ENCODE data around the gene PHF14.

PHF14 gene

GRCh38 chr7:11168650-11169170 is 195.0 kb downstream of the PHF14 start:
- DNase-seq (ENCODE audit: extremely low read depth in 1 of 2, low read depth in 1 of 2) = no peak

GRCh38 chr7:11170175-11170574 is 196.5 kb downstream of the PHF14 start:
- DNase-seq (ENCODE audit: extremely low read depth in 1 of 2, low read depth in 1 of 2) = no peak

- DNase-seq (ENCODE audit: extremely low read depth in 1 of 2, low read depth in 1 of 2) = no peak
Observed at GRCh38 chr7:11170863-11171568, 197.3 kb downstream of the PHF14 start.

GRCh38 chr7:11171569-11172192 is 198.0 kb downstream of the PHF14 start:
- DNase-seq (ENCODE audit: extremely low read depth in 1 of 2, low read depth in 1 of 2) = no peak

- no peak for DNase-seq (ENCODE audit: extremely low read depth in 1 of 2, low read depth in 1 of 2)
Observed at GRCh38 chr7:11172835-11173234, 199.2 kb downstream of the PHF14 start.

- no peak for DNase-seq (ENCODE audit: extremely low read depth in 1 of 2, low read depth in 1 of 2)
Observed at GRCh38 chr7:11175371-11175770, 201.7 kb downstream of the PHF14 start.

- DNase-seq (ENCODE audit: extremely low read depth in 1 of 2, low read depth in 1 of 2) = no peak
Observed at GRCh38 chr7:11175887-11176286, 202.2 kb downstream of the PHF14 start.

GRCh38 chr7:11176985-11177555 is 203.4 kb downstream of the PHF14 start:
- DNase-seq (ENCODE audit: extremely low read depth in 1 of 2, low read depth in 1 of 2) = no peak

GRCh38 chr7:11177793-11178192 is 204.1 kb downstream of the PHF14 start:
- DNase-seq (ENCODE audit: extremely low read depth in 1 of 2, low read depth in 1 of 2) = no peak

- no peak for DNase-seq (ENCODE audit: extremely low read depth in 1 of 2, low read depth in 1 of 2)
Observed at GRCh38 chr7:11181590-11181989, 207.9 kb downstream of the PHF14 start.

- no peak for DNase-seq (ENCODE audit: extremely low read depth in 1 of 2, low read depth in 1 of 2)
Observed at GRCh38 chr7:11182736-11183135, 209.1 kb downstream of the PHF14 start.

GRCh38 chr7:11185179-11185815 is 211.6 kb downstream of the PHF14 start:
- DNase-seq (ENCODE audit: extremely low read depth in 1 of 2, low read depth in 1 of 2) = no peak

- no peak for DNase-seq (ENCODE audit: extremely low read depth in 1 of 2, low read depth in 1 of 2)
Observed at GRCh38 chr7:11188529-11189310, 215.0 kb downstream of the PHF14 start.

GRCh38 chr7:11191081-11191480 is 217.4 kb downstream of the PHF14 start:
- DNase-seq (ENCODE audit: extremely low read depth in 1 of 2, low read depth in 1 of 2) = no peak

GRCh38 chr7:11191574-11192220 is 218.0 kb downstream of the PHF14 start:
- no peak for DNase-seq (ENCODE audit: extremely low read depth in 1 of 2, low read depth in 1 of 2)

- no peak for DNase-seq (ENCODE audit: extremely low read depth in 1 of 2, low read depth in 1 of 2)
Observed at GRCh38 chr7:11192506-11192905, 218.8 kb downstream of the PHF14 start.

GRCh38 chr7:11193131-11193867 is 219.6 kb downstream of the PHF14 start:
- DNase-seq (ENCODE audit: extremely low read depth in 1 of 2, low read depth in 1 of 2) = no peak

GRCh38 chr7:11193888-11194287 is 220.2 kb downstream of the PHF14 start:
- no peak for DNase-seq (ENCODE audit: extremely low read depth in 1 of 2, low read depth in 1 of 2)

GRCh38 chr7:11194492-11194891 is 220.8 kb downstream of the PHF14 start:
- DNase-seq (ENCODE audit: extremely low read depth in 1 of 2, low read depth in 1 of 2) = no peak

- no peak for DNase-seq (ENCODE audit: extremely low read depth in 1 of 2, low read depth in 1 of 2)
Observed at GRCh38 chr7:11195502-11195901, 221.8 kb downstream of the PHF14 start.

All from stimulated activated CD8-positive, alpha-beta memory T cell treated with anti-CD3 and anti-CD28 coated beads, Interleukin-7, amount 100 ng/mL, for 48 hours (primary cell).